BLaER1 treated with 17β-estradiol and CSF1 and Interleukin-3, amounts not matched to agents 10 nM and 100 nM (cell line): ENCODE data around the gene SERPINB8.
"Not testable (repeated sequence)": the region's sequence is repeated elsewhere in the genome, so short reads cannot be mapped to it uniquely, and the experiment has no call there.

Source experiments
- H3K27ac ChIP-seq, 11 experiments: shearing (Covaris generic); formaldehyde crosslinking; 2 replicates each; pipeline ENCODE4 v1.8.1; 2022
- H3K27me3 ChIP-seq, 11 experiments: shearing (Covaris generic); formaldehyde crosslinking; 2 replicates each; pipeline ENCODE4 v1.8.1; 2022
- H3K36me3 ChIP-seq, 11 experiments: shearing (Covaris generic); formaldehyde crosslinking; 2 replicates each; pipeline ENCODE4 v1.8.1; 2022
- H3K4me1 ChIP-seq, 10 experiments: shearing (Covaris generic); formaldehyde crosslinking; 2 replicates each; pipeline ENCODE4 v1.8.1; 2022
- H3K4me2 ChIP-seq, 11 experiments: shearing (Covaris generic); formaldehyde crosslinking; 2 replicates each; pipeline ENCODE4 v1.8.1; 2022
- H3K4me3 ChIP-seq, 10 experiments: shearing (Covaris generic); formaldehyde crosslinking; 2 replicates each; pipeline ENCODE4 v1.8.1; 2022
- H3K9ac ChIP-seq, 11 experiments: shearing (Covaris generic); formaldehyde crosslinking; 2 replicates each; pipeline ENCODE4 v1.8.1; 2022
- H3K9me3 ChIP-seq, 11 experiments: shearing (Covaris generic); formaldehyde crosslinking; replicated peaks in 1 of 11; 2 replicates each; pipeline ENCODE4 v1.8.1; 2022
- H4K20me1 ChIP-seq, 11 experiments: shearing (Covaris generic); formaldehyde crosslinking; 2 replicates each; pipeline ENCODE4 v1.8.1; 2022
- Cebpa-rat ChIP-seq, 11 experiments: shearing (Covaris generic); IDR thresholded peaks; 2 replicates each; pipeline ENCODE4 v1.8.1; 2022

The SERPINB8 gene

DNA sequence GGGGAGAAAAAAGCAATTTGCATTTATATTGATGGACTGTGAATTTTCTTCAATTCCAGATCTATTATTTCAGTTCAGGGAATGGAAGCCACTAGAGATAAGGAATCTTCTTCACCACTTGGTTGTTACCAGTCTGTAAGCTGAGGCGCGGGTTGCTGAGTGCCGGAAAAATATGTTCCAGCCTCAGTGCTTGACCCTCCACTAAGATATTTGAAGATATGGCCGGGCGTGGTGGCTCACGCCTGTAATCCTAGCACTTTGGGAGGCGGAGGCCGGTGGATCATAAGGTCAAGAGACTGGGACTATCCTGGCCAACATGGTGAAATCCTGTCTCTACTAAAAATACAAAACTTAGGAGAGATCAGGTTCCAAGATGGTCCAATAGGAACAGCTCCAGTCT lies 29.9 kb upstream of the SERPINB8 start:
- peaks cover under 1 to 11% (median under 1%) of the 10 kb centered on the region in 11 experiments; a peak in 15 of 22 replicates for H3K9me3 ChIP-seq
- TF ChIP-seq Cebpa-rat (IDR thresholded peaks at IDR 0.05), result no peak

GRCh38 chr18:63940543-63941050 lies 29.3 kb upstream of the SERPINB8 start:
- not testable (repeated sequence) for H3K27ac ChIP-seq, H4K20me1 ChIP-seq, H3K4me3 ChIP-seq, H3K9ac ChIP-seq, H3K4me1 ChIP-seq, H3K36me3 ChIP-seq, H3K4me2 ChIP-seq
- peaks cover 0 to 11% (median 6%) of the 10 kb centered on the region in 11 experiments; a peak in 9 of 22 replicates for H3K27me3 ChIP-seq
- H3K9me3 ChIP-seq, result peaks cover 6 to 16% (median 6%) of the 10 kb centered on the region in 11 experiments; a peak in 20 of 22 replicates

More for the DNA sequence above, 29.9 kb upstream of the SERPINB8 start:
- Histone ChIP-seq H3K4me2 (no peak overlapping the region), H3K27ac (no peak overlapping the region), H3K27me3 (peaks cover 0 to 11% (median 6%) of the 10 kb centered on the region in 11 experiments; a peak in 9 of 22 replicates), H4K20me1 (no peaks in the 10 kb centered on the region), H3K4me3 (no peak overlapping the region), H3K9ac (no peak overlapping the region), H3K4me1 (peaks cover 0 to 8% (median 2%) of the 10 kb centered on the region in 10 experiments; a peak in 5 of 20 replicates), H3K36me3 (no peaks in the 10 kb centered on the region)

DNA sequence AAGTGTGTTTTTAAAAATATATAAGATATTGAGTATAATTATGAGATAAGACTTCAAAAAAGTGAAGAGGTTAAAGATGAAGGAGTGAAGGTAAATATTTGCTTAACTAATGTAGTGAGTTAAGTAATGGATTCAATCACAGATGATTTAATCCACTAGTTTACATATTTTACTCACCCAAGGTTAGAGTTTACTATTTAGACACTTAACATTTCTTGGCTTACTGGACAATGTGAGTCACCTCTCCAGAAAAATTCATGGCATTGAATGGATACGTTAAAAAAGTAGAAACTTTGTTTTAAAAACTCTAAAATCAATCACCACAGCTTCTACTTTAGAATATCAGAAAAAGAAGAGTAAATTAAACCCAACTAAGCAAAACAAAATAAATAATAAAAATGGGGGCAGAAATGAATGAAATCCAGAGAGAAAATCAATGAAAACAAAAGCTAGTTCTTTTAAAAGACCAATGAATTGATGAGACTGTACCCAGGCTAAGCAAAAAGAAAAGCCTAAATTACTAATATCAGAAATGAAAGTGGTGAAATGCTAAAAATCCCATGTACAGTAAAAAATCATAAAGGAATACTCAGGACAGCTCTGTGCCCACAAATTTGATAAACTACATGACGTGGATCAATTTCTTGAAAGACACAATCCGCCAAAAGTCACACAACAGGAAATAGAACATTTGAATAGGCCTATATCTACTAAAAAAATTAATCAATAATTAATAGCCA lies 22.7 kb upstream of the SERPINB8 start:
- Histone ChIP-seq H3K9me3 (peaks cover 9 to 16% (median 13%) of the 10 kb centered on the region in 11 experiments), H3K4me1 (no peaks in the 10 kb centered on the region), H3K4me3 (no peak overlapping the region), H3K27ac (no peak overlapping the region), H3K4me2 (no peak overlapping the region), H4K20me1 (no peaks in the 10 kb centered on the region), H3K27me3 (no peaks in the 10 kb centered on the region), H3K9ac (no peak overlapping the region), H3K36me3 (no peaks in the 10 kb centered on the region)
- no peak for TF ChIP-seq Cebpa-rat (IDR thresholded peaks at IDR 0.05)

DNA sequence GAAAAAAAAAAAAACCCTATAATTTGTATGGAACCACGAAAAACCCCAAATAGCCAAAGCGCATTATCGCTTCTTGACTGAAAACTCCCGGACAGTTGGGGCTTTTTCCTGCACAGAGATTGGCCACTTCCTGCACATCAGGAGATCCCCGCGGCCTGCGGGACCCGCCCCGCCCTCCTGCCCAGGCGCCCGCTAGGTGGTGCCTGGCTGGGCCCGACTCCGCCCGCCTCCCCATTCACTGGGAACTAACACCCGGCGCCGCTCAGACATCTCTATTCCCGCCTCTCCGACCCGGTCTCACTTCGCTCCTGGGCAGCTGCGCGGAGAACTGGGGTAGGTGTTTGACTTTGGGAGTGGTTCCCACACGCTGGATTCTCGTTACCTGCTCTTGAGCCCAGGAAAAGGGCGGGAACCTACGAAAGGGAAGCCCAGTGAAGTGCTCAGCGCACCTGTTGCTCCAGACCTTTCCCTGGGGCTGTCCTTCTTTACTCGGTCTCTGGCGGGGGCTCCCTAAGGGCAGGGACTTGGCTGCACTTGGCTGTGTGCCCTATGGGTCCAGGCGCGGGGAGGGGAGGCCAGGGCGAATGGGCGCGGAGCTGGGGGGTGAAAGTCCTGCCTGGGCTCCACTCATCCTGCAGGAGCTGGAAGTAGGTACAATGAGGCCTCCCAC lies 20.7 kb upstream of the SERPINB8 start, which contains the start of gene HMSD:
TSS of gene HMSD (plus strand) at position 234 of the 670 bp plus-strand sequence. CDS start 4,155 bp downstream, outside the sequence.
- TF ChIP-seq Cebpa-rat (IDR thresholded peaks at IDR 0.05), result no peak
- Histone ChIP-seq H3K9ac (no peak within 1 kb of the TSS), H3K4me3 (no peak within 1 kb of the TSS), H3K4me2 (no peak within 1 kb of the TSS), H3K27me3 (no peaks in the 10 kb centered on the region), H3K27ac (no peak within 1 kb of the TSS), H3K36me3 (no peaks in the 10 kb centered on the region), H4K20me1 (no peaks in the 10 kb centered on the region), H3K9me3 (peaks cover 9 to 16% (median 13%) of the 10 kb centered on the region in 11 experiments), H3K4me1 (no peaks in the 10 kb centered on the region)

DNA sequence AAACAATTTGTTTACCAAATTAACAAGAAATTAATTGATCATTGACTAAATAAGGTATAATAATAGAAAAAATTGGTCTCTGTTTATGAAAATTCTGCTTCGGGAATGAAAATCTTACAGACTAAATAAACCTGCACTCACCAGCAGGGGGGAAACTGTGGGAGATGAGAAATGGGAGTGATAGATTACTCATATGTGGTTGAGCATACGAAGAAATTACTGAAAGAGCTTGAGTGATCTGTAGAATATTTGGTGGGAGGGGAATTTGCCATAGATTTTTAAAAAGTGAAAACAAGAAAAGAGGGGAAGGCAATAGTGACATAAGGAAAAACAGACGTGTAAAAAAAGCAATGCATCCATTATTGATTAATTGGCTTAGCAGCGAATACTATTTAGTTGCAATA lies 18.6 kb upstream of the SERPINB8 start:
- H3K4me2 ChIP-seq, result no peak overlapping the region
- H3K27ac ChIP-seq, result no peak overlapping the region
- H3K9me3 ChIP-seq, result peaks cover 0 to 8% (median 6%) of the 10 kb centered on the region in 11 experiments; a peak in 12 of 22 replicates
- TF ChIP-seq Cebpa-rat (IDR thresholded peaks at IDR 0.05), result no peak
- no peak overlapping the region for H3K4me3 ChIP-seq
- no peaks in the 10 kb centered on the region for H4K20me1 ChIP-seq
- H3K27me3 ChIP-seq, result no peaks in the 10 kb centered on the region
- H3K9ac ChIP-seq, result no peak overlapping the region
- H3K4me1 ChIP-seq, result no peaks in the 10 kb centered on the region
- H3K36me3 ChIP-seq, result no peaks in the 10 kb centered on the region

DNA sequence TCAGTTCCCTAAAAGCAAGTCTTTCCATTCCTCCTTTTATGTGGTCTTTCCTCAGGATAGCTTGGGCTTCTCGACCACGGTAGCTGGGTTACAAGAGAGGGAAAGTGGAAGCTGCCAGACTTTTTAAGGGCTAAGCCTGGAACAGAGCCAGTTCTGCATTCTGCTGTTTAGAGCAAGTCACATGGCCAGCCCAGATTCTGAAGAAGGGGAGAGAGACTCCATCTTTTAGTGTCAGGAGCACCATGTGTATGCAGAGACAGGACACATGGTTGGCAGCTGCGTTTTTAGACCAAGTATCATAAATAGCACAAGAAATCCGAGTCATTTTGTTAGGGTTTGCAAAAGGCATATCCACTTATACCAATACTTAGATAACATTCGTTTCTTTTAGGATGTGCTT lies 16.1 kb upstream of the SERPINB8 start:
- no peaks in the 10 kb centered on the region for H3K27me3 ChIP-seq
- no peak for TF ChIP-seq Cebpa-rat (IDR thresholded peaks at IDR 0.05)
- no peaks in the 10 kb centered on the region for H3K4me1 ChIP-seq
- no peak overlapping the region for H3K4me3 ChIP-seq
- peak overlapping the region in 1 of 11 experiments; percentile 10; a peak in 1 of 22 replicates for H3K4me2 ChIP-seq
- no peaks in the 10 kb centered on the region for H3K36me3 ChIP-seq
- H3K27ac ChIP-seq, result no peak overlapping the region
- H4K20me1 ChIP-seq, result no peaks in the 10 kb centered on the region
- H3K9me3 ChIP-seq, result peaks cover 0 to 8% (median 6%) of the 10 kb centered on the region in 11 experiments; a peak in 12 of 22 replicates
- no peak overlapping the region for H3K9ac ChIP-seq

DNA sequence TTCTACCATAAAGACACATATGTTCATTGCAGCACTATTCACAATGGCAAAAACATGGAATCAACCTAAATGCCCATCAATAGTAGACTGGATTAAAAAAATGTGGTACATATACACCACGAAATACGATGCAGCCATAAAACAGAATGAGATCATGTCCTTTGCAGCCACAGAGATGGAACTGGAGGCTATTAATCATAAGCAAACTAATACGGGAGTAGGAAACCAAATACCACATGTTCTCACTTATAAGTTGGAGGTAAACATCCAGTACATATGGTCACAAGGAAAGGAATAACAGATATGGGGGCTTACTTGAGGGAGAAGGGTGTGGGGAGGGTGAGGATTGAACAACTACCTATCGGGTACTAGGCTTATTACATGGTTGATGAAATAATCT lies 13.1 kb upstream of the SERPINB8 start:
- Histone ChIP-seq H4K20me1 (no peaks in the 10 kb centered on the region), H3K4me2 (no peak overlapping the region), H3K27ac (no peak overlapping the region), H3K4me1 (peaks cover 0 to 6% (median 0%) of the 10 kb centered on the region in 10 experiments; a peak in 4 of 20 replicates), H3K4me3 (no peak overlapping the region), H3K9me3 (0 out of 22 replicates have a peak, but pooled peaks cover 0 to 3% (median 0%) of the 10 kb centered on the region in 11 experiments), H3K27me3 (no peaks in the 10 kb centered on the region), H3K9ac (no peak overlapping the region), H3K36me3 (no peaks in the 10 kb centered on the region)
- TF ChIP-seq Cebpa-rat (IDR thresholded peaks at IDR 0.05), result no peak

DNA sequence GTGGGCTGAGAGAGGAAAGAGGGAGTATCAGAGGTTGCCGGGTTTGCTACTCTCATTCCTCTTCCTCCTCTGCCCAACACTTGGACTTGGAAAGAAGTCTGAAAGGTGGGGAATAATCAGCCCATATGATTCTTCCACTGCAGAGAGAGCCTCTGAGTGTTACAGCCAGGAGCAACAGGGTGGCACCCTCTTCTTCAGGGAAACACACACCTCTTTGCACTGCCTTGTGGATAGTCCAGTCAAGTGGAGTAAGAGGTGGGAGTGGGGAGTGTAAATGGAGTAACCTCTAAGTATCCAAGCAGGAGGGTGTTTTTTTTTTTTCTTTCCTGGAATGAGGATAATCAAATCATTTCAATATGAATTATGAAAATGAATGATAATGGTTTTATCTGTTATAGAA lies 9.0 kb upstream of the SERPINB8 start:
- TF ChIP-seq Cebpa-rat (IDR thresholded peaks at IDR 0.05), result no peak
- no peak overlapping the region for H3K9ac ChIP-seq
- no peak overlapping the region for H3K27ac ChIP-seq
- no peak overlapping the region for H3K4me2 ChIP-seq
- H3K9me3 ChIP-seq, result 0 out of 22 replicates have a peak, but pooled peaks cover 0 to 3% (median 0%) of the 10 kb centered on the region in 11 experiments
- H3K36me3 ChIP-seq, result no peaks in the 10 kb centered on the region
- no peaks in the 10 kb centered on the region for H4K20me1 ChIP-seq
- no peak overlapping the region for H3K4me3 ChIP-seq
- no peaks in the 10 kb centered on the region for H3K27me3 ChIP-seq
- H3K4me1 ChIP-seq, result peaks cover 0 to 21% (median 3%) of the 10 kb centered on the region in 10 experiments; a peak in 8 of 20 replicates

- Histone ChIP-seq H3K27ac (no peak overlapping the region), H3K4me2 (peak overlapping the region in 3 of 11 experiments; percentile 5 to 39 (median 38); a peak in 3 of 22 replicates), H4K20me1 (no peaks in the 10 kb centered on the region), H3K9ac (no peak overlapping the region; a peak in 1 of 22 replicates), H3K27me3 (no peaks in the 10 kb centered on the region), H3K36me3 (no peaks in the 10 kb centered on the region), H3K4me3 (no peak overlapping the region), H3K9me3 (0 out of 22 replicates have a peak, but pooled peaks cover 0 to 3% (median 0%) of the 10 kb centered on the region in 11 experiments), H3K4me1 (peaks cover 0 to 22% (median 3%) of the 10 kb centered on the region in 10 experiments; a peak in 8 of 20 replicates)
- no peak for TF ChIP-seq Cebpa-rat (IDR thresholded peaks at IDR 0.05)
Observed at GRCh38 chr18:63961435-63961980, 8.4 kb upstream of the SERPINB8 start.
